Activated gamma-delta T cell treated with Interleukin-2 at 50 U/mL for 16 hours (primary cell): ENCODE data around the gene VGF.
"Not testable (repeated sequence)": the region's sequence is repeated elsewhere in the genome, so short reads cannot be mapped to it uniquely, and the experiment has no call there.

ENCODE experiments used
- DNase-seq: peaks from one replicate; pipeline ENCODE4 v3.0.0-alpha.2; 2020

Gene VGF

GRCh38 chr7:101134399-101134980 is 30.9 kb downstream of the VGF start:
- no peak for DNase-seq

- DNase-seq, result no peak
Measured at GRCh38 chr7:101133621-101134398, 31.6 kb downstream of the VGF start.

- not testable (repeated sequence) for DNase-seq
Measured at GRCh38 chr7:101132626-101133600, 32.5 kb downstream of the VGF start.

- no peak for DNase-seq
Measured at GRCh38 chr7:101129603-101130117, 35.7 kb downstream of the VGF start.

- DNase-seq, result no peak
Measured at GRCh38 chr7:101128040-101128834, 37.1 kb downstream of the VGF start.

GRCh38 chr7:101127460-101128039 is 37.8 kb downstream of the VGF start:
- DNase-seq, result no peak

GRCh38 chr7:101126651-101127459 is 38.5 kb downstream of the VGF start, which contains the start of gene SERPINE1:
Gene SERPINE1, plus strand, starts transcription at chr7:101127104. Its CDS starts 1,290 bp downstream, at chr7:101128394.
- peak; percentile 68 for DNase-seq

- DNase-seq, result no peak
Measured at GRCh38 chr7:101125989-101126650, 39.2 kb downstream of the VGF start.

- no peak for DNase-seq
Measured at GRCh38 chr7:101124376-101125056, 40.9 kb downstream of the VGF start.

GRCh38 chr7:101123703-101124068 is 41.7 kb downstream of the VGF start:
- no peak for DNase-seq

- DNase-seq, result no peak
Measured at GRCh38 chr7:101122933-101123702, 42.3 kb downstream of the VGF start.

- DNase-seq, result no peak
Measured at GRCh38 chr7:101121991-101122932, 43.1 kb downstream of the VGF start.

- DNase-seq, result not testable (repeated sequence)
Measured at GRCh38 chr7:101121631-101121990, 43.8 kb downstream of the VGF start.

GRCh38 chr7:101120315-101120714 is 45.1 kb downstream of the VGF start:
- no peak for DNase-seq

GRCh38 chr7:101119876-101120275 is 45.5 kb downstream of the VGF start:
- no peak for DNase-seq

GRCh38 chr7:101118856-101119255 is 46.5 kb downstream of the VGF start:
- DNase-seq, result no peak

GRCh38 chr7:101116898-101117297 is 48.5 kb downstream of the VGF start:
- no peak for DNase-seq

- DNase-seq, result no peak
Measured at GRCh38 chr7:101115215-101115614, 50.2 kb downstream of the VGF start.
